ENCODE measurements around the gene NME3.

Gene NME3

DNA sequence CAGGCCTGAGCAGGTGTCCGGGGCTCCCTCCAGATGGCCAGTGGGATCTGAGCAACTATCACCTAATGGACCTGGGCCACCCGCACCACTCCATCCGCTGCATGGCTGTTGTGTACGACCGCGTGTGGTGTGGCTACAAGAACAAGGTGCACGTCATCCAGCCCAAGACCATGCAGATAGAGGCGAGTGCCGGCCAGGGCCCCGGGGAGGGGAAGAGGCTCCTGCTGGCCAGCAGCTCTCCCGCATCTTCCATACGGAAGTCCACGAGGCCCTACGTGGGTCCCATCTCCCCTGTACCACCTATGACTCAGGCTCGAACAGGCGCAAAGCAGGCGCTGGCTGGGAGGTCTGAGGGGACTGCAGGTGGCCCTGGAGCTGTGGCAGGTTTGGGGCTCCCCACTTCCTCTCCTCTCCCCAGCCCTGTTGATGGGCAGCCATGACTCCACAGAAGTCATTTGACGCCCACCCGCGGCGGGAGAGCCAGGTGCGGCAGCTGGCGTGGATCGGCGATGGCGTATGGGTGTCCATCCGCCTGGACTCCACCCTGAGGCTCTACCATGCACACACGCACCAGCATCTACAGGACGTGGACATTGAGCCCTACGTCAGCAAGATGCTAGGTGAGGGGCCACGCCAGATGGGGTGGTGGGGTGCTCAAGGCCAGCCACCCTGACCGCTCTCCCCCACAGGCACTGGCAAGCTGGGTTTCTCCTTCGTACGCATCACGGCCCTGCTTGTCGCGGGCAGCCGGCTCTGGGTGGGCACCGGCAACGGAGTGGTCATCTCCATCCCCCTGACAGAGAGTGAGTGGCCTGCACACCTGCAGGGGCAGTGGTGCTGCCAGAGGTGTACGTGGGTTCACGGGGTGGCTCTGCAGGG lies 4.0 kb downstream of the NME3 start:
- no peak for DNase-seq

DNA sequence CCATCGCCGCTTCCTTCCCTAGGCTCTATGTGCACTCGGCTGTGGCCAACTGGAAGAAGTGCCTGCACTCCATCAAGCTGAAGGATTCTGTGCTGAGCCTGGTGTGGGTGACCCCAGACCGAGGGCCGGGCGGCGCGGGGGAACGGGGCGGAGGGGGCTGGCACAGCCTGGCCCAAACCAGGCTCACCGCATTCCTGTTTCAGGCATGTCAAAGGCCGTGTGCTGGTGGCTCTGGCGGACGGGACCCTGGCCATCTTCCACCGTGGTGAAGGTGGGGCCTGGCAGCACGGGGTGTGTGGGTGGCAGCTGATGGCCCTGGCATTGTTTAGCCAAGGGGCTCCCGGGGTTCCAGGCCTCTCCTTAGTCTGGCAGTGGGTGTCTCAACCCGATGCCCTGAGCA lies 4.6 kb downstream of the NME3 start:
- DNase-seq, result no peak

DNA sequence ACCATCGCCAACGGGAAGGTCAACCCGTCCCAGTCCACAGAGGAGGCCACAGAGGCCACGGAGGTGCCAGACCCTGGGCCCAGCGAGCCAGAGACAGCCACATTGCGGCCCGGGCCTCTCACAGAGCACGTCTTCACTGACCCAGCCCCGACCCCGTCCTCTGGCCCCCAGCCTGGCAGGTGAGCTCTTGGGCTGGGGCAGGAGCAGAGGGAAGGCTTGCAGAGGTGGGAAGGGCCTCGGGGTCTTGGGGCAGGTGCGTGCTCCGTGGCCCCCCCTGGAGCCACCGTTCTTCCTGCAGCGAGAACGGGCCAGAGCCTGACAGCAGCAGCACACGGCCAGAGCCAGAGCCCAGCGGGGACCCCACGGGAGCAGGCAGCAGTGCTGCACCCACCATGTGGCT lies 5.1 kb downstream of the NME3 start:
- no peak for DNase-seq

DNA sequence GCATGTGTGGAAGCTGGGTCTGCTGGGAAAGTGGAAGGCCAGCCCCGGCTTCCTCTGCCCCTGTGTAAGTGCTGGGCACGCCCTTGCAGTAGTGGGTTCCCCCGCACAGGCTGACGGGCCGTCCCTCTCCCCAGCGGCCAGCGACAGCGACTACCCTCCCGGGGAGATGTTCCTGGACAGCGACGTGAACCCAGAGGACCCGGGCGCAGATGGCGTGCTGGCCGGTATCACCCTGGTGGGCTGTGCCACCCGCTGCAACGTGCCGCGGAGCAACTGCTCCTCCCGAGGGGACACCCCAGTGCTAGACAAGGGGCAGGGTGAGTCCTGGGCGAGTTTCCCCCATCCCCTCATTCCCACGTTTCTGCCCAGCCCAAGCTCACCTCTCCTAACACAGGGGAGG lies 5.5 kb downstream of the NME3 start:
- no peak for DNase-seq

DNA sequence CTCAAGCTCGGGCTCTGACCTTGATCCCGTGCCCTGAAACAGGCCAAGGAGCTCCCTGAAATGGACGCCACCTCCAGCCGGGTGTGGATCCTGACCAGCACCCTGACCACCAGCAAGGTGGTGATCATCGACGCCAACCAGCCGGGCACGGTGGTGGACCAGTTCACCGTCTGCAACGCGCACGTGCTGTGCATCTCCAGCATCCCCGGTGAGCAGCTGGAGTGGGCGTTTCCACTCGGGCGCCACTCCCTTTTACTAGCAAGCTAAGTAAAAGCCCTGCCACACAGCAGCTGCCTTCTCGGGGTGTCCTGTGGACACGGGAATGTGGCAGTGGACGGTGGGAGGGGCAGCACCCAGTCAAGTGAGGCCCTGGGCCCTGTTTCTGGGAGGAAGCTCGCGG lies 6.4 kb downstream of the NME3 start:
- DNase-seq, result no peak

DNA sequence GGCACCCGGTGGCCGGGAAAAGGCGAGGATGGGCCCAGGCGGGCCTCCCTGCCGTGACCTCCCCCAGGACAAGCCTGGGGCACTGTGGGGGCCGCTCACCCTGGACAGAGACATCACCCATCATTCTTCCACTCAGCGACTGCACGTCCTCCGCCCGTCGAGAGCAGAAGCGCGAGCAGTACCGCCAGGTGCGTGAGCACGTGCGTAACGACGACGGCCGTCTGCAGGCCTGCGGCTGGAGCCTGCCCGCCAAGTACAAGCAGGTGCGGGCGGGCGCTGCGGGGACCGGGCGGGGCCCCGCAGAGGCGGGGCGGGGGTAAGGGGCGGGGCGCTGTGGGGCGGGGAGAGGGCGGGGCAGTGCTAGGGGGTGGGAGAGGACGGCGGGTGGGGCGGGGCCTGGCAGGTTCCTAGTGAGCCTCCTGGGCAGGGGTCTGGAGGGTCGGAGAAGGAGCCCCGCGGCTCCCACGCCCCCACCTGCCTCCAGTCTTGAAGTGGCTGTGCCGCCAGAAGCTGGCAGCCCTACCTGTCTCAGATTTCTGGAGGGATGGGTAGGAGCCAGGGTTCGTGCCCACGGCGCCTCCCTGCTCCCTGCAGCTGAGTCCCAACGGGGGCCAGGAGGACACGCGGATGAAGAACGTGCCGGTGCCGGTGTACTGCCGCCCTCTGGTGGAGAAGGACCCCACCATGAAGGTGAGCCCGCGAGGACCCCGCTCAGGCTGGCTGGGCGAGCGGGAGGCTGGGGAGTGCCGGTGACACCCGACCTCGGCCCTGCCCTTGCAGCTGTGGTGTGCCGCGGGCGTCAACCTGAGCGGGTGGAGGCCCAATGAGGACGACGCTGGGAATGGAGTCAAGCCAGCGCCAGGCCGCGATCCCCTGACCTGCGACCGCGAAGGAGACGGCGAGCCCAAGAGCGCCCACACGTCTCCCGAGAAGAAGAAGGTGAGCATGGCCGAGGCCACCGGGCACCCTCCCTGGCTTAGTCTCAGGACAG lies 7.5 kb downstream of the NME3 start:
- no peak for DNase-seq

DNA sequence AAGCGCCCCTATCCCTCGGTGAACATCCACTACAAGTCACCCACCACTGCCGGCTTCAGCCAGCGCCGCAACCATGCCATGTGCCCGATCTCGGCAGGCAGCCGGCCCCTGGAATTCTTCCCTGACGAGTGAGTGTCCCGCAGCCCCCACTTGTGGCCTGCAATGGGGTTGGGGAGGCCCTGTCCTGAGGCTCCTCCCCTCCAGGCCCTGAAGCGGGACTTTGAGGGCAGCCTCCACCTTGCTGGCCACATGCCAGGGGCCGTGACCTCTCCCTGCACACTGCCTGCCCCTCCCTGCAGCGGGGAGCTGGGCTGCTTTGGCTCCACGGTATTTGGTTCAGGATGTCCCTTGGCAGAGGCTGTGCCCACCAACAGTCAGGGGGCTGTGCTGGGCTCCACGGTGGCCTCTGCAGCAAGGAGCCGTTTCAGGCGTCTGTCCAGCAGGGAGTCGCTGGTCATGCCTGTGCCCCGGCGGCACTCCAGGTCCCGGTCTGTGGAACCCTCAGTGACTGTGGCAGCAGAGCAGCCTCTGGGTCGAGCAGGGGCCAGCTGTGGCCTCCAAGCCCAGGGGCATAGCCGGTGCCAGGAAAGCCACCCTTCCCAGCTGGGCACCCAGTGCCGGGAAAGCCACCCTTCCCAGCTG lies 8.3 kb downstream of the NME3 start:
- DNase-seq, result no peak

DNA sequence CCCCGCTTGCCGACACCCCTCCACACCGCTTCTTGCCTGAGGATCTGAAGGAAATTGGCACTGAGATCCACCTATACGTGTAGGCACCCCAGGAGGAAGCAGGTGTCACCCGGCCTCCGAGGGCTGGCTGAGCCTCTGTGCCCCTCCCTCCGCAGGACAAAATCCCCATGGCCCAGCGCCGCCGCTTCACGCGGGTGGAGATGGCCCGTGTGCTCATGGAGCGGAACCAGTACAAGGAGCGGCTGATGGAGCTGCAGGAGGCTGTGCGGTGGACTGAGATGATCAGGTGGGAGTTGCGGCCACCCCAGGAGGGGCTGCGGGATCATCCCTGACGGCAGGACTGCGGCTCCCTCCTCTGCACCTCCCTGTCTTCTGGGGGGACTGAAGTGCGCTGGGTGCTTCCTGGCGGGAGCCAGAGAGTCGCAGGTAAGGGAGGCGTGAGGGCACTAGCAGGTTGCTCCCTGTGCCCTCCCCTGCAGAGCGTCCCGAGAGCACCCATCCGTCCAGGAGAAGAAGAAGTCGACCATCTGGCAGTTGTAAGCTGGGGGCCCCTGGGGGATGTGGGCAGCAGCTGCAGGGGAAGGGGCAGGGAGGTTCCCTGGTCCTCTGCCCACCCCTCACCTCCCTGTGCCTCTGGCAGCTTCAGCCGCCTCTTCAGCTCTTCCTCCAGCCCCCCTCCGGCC lies 9.0 kb downstream of the NME3 start:
- no peak for DNase-seq

DNA sequence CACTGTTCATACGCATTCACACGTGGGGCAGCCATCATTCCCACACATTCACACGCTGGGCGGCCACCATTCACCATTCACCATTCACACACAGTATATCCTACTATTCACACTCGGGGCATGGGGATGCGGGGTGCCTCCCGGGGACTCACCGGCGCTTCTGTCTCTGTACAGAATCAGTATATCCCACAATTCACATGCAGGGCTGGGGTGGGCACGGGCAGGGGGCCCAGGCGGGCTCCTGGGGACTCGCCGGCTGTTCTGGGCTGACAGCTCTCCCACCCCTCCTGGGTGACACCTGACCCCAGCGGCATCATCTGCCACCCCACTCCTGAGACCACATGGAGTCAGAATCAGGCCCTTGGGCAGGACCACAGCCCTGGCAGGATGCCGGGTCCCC lies 9.6 kb downstream of the NME3 start:
- DNase-seq, result no peak

DNA sequence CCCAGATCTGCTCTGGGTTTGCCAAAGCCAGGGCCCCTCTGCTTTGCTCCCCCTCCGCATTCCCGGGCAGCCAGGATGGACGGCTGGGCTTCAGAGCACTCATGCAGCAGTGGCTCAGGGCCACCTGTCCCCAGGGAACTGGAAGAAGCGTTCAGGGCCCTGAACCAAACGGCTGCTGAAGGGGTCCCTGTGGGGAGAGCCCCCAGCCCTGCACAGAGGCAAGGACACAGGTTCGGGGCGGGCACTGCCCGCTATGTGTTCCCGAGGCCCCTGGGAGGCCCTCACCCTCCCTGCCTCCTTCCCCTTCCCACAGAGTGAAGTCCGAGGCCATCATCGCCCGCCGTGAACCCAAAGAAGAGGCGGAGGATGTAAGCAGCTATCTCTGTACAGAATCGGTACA lies 10.4 kb downstream of the NME3 start:
- no peak for DNase-seq

DNA sequence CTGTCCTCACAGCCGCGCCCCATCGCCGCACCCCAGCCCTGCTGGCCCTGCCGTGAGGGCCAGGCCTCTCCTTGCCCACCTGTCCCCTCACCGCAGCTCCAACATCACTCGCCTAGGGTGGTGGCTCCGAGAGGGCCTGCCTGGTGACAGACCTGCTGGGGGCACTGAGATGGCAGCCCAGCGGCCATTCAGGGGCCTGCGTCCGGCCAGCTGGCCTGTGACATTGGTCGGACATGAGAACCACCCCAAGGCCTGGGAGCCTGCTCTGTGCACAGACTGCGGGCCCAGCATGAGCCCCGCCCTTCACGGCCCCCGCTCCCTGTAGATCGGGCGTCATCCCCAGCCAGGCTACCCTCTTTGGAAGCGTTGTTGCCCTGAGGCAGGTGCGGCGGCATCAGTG lies 11.8 kb downstream of the NME3 start:
- no peak for DNase-seq

DNA sequence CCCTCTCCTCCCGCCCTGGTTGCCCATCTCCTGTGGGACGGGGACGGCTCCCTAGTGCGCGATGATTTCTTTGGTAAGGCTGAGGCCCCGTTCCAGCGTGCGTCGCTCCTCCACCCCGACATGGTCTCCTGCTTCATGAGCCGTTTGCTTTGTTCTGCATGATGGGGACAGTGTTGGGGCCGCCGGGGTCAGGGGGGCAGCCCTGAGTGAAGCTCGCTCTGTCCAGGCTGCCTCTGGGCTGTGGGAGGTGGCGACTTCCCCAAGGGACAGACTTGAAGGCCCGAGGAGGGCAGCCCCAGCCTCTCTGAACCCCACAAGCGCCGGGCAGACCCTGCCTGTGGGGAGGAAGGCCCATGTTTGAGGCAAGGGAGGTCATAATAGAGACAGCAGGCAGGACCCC lies 12.4 kb downstream of the NME3 start:
- DNase-seq, result no peak

DNA sequence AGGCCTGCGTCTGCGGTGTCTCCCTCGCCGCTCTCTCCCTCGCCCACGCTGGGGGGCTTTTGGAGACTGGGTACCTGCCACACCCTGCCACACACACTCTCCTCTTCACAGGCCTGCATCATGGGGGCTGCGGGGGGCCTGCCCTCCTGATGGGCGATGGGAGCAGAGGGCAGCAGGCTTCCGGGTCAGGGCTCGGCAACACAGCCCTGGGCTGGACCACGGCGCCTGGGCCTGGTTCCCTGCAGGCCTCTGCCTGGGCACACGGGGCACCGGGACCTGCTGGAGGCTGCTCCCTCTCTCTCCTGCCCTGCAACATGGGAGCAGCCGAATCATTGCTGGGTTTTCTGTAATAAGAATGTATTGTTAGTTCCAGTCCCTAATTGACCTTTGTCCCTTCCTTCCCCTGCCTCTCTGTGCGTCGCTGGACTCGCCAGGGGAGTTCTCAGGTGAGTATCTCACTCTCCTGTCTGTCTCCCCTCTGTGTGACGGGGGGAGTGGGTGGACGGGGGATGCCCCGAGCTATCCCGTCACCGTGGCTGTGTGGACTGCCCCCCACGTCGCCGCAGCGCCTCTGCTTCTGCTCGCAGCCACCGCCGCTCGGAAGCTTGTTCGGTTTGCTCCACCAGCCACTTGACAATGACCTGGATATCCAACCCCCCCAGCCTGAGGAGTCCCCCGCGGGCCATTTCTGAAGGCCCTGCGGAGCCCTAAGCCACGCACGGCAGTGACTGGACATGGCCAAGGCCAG lies 13.5 kb downstream of the NME3 start:
- no peak for DNase-seq

DNA sequence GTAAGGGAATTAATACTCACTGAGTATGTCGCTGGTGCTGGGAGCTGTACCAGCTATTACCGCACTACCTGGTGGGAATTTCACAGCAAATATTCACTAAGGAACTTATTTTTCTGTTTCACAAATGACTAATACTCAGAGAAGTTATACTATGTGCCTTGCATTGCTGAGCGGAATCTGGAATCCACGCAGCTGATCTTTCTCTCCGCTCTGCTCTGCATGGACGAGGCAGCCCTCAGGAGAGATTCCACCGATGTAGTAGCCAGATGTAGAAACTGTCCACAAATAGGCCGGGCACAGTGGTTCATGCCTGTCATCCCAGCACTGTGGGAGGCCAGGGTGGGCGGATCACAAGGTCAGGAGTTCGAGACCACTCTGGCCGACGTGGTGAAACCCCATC lies 17.1 kb downstream of the NME3 start:
- DNase-seq, result no peak

DNA sequence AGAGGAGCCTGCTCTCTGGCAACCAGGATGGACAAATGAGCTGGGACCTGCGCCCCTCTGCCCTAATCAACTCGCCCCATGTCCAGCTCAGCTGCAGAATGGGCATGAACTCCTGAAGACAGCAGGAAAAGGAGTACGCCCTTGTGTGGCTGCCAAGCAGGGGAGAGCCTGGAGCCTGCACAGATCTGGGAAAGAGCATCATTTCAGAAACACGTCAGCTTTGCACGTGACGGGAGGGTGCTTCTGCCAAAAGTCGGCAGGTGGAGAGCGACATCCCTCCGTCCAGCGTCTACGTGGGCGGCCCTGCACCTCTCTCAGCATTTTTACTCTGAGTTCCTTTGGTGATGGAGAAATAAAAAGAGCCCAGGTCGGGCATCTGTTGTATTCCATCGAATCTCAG lies 18.5 kb downstream of the NME3 start:
- no peak for DNase-seq

DNA sequence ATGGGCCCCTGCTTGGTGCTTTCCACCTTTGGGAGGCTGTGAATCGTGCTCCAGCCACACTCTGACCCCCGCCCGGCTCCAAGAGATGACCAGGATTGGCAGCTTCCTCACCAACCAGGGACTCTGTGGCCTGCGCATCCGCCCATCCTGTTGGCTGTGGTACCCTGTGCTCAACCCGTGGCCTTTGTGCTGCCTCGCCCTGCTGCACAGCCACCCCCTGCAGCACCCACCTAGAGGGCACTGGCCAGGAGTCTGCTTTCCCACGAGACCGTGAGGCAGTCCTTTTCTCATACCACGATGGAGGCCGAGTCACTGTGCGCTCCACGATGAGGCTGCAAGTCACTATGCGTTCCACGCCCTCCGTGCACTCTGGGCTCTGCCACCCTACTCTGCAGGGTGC lies 19.4 kb downstream of the NME3 start:
- DNase-seq, result no peak

DNA sequence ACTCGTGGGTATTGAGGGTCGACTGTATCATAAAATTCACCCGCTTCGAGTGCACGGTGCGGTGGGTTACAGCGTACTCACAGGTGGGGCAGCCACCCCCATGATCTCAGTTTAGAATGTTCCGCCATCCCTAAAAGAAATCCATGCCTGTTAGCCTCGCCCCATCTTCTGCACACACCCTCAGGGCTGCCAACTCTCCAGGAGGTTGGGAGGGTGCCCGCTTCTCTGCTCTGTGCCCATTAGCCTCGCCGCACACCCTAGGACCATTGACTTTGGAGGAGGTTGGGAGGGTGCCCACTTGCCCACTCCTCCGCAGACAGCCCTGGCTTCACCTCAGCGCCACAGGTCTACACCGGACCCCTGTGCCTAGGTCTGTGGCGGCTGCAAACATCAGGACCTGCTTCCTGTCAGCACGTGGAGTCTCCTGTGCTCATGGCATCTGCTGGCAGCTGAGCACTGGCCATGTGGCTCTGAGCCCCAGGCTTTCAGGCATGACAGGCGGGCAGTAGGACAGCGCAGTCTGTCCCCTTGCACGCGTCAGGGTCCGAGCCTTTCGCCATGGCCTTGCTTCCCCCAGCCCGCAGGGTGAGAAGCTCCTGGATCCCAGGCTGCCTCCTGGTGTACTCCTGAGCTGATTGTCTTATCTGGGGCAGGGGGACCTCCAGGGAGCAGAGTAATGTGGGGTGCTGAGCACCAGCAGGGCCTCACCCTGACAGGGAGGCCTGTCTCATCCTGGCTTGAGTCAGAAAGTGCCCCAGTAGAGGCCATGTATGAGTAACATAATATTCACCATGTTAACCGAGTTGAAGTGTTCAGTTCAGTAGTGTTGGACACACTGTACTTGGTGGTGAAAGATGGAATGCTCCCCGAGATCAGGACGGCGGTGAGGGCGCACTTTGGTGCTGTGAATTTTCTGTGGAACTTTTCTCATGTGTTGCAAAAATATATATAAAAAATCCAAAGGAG lies 21.9 kb downstream of the NME3 start:
- no peak for DNase-seq

DNA sequence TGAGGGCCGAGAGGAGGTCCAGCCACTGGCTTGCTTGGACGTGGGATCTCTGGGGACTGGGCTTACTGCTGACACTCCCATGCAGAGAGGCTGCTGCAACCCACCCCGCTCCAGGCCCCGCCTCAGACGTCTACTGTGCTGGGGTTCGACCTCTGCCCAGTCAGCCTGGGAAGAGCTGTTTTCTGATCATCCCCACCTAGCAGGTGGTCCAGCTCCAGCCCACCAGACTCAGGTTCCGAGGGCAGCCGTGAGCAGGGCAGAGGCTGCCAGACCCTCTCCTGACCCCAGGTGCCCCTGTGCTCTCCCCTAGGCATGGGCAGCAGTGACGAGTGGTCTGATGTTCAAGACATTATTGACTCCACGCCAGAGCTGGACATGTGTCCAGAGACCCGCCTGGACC lies 23.4 kb downstream of the NME3 start:
- no peak for DNase-seq

DNA sequence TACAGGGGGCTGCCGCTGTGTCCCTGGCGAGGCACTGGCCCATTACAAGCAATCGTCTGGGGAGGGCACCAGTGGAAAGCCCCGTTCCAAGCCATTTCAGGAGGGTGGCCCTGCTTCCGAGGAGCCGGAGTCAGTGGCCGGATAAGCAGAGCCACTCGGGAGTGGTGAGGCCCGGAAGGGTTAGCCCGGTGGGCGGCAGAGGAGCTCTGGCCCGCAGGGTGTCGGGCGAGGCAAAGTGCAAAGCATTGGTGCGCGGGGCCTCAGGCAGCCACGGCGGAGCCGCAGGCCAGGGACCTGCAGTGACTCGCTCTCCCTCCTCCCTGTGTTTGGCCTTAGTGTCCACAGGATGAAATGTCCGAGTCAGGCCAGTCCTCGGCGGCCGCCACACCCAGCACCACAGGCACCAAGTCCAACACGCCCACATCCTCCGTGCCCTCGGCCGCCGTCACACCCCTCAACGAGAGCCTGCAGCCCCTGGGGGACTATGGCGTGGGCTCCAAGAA lies 24.6 kb downstream of the NME3 start:
- no peak for DNase-seq

DNA sequence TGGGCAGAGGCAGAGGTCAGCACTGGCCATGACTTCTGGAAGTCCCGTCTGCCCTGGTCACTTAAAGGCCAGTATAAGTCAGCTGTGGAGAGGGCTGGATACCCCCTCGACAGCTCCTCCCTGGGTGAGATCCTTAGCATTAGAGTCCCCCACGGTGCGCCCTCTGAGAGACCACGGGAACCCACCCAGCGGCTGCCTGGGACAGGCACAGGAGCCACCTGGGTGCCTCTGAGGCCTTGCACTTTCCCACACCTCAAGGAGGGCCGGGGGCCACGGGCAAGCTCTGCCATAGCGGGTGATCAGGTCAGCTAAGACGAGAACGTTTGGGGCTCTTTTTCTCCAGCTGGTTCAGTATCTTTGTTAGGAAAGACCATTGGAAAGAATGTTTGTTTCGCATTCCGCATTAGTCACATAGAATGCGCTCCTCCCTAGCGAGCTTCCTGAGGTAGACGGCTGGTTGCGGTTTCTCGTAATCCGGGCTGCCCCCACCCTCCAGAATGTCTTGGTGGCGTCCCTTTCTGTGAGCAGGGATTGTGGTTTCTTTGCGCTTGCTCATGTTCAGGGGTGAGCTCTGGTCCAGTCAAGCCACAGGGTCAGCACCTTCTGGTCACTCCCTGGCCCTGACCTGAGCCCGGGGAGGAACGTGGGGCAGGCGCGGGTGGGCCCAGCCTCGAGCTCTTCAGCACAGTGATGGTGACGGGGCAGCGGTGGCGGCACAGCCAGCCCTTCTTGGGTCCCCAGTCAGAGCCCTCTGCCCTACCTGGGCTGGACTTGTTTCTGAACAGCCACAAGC lies 25.2 kb downstream of the NME3 start:
- DNase-seq, result no peak
